Amniotic epithelial cell (primary cell): Measurements from ENCODE around the gene HAND1.

ENCODE experiments used
- DNase-seq: peaks from one replicate; pipeline ENCODE4 v3.0.0-alpha.2; 2010; ENCODE audit warnings: low read depth

The HAND1 gene

DNA sequence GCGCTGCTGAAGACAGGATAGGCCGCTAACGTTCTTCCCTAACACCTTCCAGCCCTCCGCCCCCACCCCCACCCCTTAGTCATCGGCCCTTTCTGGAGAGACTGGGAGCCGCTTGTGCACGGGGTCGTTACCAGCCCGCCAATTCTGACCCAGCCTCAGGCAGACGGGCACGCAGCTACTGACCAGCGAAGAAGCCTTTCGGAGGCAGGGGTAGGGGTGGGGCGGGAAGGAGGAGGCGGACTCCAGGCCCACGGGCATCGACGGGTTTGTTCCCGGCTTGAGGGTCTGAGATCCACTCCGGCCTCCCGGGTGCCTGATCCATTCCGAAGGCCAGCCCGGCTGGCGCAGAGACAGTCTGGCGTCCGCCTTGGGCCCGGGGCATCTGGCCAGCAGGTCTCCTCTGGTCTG is 729 bp upstream of the HAND1 start:
- no peak for DNase-seq

GRCh38 chr5:154477382-154478223 is 424 bp downstream of the HAND1 start:
- DNase-seq: no peak

DNA sequence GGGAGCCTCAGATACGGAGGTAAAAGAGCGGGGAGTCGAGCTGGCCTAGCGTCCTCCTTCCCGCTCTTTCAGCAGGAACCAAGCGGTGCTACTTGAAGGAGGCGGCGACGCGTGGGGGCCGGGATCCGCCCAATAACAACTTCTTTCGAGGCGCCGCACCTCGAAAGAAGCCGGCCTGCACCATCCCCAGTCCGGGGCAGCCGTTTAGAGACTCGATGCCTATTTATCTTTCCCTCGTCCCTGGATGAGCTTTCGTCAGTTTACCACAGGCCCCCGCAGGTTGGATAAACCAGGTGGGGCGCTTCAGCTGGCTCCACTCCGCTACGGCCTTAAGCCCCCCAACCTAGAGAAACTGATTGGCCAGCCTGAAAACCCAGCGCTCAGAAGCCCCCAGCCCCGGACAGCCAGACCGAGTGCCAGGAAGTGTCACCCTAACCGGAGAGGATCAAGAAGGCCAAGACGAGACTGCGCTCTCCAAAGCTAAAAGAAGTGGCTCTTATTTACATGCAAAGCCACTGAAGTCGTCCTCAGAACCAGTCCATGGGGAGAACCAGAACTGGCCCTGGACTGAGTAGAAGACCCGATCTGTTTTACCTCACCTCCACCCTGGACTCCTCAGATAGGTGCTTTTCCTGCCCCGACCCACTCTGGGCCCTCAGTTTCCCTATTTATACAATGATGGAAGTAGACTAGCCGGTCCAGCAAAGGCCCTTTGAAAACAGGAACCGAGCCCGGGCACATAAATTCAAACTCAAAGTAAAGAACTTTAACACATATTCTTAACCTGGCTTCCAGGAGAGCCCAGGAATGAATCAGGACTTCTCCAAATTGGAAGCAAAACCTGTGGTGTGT is 1.4 kb downstream of the HAND1 start:
- no peak for DNase-seq

GRCh38 chr5:154475591-154476353 is 2.3 kb downstream of the HAND1 start:
- no peak for DNase-seq

GRCh38 chr5:154474396-154475334 is 3.4 kb downstream of the HAND1 start:
- no peak for DNase-seq

DNA sequence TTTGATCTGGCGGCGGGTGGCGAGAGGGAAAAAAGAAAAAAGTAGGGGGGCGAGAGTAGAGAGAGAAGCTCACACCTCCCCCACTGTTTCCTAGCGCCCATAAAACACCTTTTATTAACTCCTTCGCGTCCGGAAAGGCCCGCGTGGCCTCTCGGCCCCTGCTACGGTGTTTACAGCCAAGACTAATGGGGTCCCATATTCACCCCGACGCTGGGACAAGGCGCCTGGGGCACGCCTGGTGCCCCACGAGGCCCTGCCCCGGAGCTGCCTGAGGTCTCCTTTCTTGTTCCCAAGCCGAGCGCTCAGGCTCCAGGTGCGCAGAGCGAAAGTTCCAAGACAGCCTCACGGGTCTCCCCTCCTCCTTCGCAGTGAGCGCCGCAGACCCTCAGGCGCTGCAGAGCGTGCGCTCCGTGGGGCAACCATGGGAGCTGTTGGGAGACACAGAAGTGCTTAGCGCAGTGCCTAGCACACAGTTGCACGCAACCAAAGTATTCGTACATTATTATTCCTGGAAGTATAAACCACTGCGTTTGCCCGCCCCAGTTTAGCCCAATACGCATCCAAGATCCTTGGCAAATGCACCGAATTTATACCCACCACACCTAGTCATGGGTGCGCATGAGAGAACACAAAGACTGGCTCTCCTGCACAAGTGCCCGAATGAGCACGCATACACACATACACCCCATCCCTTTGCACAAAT is 4.3 kb downstream of the HAND1 start:
- no peak for DNase-seq

DNA sequence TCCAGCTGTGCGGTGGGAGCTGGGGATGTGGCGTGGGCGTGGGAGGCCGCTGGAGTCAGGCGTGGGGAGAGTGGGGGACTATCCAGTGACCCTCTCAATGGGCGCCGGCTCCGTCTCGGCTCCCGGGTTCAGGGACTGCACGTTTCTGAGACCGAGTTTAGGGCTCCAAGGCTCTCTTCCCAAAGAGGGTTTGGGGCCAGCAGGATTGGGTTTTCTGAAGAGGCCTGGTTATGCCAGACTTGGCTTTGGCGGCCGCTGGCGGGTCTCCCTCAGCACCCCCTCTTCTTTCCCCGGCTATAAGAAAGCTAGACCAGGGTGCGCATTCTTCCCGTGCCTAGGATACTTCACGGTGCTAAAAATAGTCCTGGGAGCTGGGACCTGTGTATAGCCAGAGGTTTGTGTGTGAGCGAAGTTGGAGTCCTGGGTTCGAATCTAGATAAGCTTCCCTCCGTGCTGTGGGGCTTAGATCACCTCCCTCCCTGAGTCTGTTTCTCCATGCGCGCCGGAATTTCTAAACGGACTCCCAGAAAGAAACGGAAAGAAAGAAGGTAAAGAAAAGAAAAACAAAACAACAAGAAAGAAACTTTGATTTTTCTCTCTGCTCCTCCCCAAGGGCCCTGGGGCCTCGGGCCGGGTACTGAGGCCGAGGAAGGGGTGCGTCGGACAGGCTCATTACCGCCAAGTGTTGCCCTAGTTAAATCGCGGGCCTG is 5.0 kb downstream of the HAND1 start:
- no peak for DNase-seq

GRCh38 chr5:154470947-154471870 is 6.8 kb downstream of the HAND1 start:
- DNase-seq: peak; percentile 21

DNA sequence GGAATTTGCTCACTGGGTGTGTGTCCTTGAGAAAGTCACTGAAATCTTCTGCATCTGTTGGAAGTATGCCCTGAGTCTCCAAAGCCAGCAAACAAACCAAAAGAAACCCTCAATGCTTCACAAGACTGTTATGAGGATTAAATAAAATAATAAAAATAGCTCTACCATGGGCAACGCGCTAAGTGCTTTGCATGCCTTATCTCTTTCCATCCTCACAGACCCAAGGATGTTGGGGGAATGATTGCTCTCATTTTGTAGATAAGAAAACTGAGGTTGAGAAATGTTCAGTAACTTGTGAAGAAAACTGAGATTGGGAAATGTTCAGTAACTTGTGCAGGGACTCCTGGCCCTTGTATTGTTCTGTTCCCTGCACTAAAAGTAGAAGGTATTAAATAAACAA is 7.9 kb downstream of the HAND1 start:
- DNase-seq: peak; percentile 86

DNA sequence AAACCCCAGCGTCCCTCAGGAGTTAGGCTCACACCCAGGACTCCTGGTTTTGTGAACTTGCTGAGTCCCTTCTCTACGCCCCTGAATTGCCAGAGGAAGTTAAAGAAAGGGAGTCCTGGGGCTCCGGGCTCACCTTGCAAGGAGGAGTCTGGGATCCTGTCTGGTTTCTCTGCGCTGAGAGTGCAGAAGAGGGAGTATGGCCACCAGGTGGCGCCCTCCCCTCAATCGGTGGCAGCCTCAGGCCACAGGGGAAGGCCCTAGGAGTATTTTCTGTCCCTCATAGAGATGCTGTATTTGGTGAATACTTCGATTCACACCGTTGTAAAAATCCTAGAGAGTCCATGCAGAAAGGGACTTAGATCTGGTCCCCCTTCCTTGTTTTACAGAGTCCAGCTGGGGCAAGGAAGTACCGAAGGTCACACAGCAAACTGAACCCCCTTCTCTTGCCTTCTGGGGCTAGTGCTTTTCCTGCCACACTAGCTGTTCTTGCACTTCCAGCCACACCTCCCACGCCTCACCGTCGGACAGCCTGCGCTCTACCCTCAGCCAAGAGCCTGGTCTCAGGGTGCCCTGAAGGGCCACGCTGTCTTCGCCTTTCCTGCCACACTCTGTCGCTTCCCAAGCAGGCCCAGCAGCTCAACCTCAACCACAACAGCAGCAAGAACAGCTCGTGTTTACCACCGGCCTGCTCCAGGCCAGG is 10.2 kb downstream of the HAND1 start:
- DNase-seq: peak; percentile 51

- DNase-seq: peak; percentile 50
These were observed 11.4 kb downstream of the HAND1 start for GRCh38 chr5:154466671-154467070.

DNA sequence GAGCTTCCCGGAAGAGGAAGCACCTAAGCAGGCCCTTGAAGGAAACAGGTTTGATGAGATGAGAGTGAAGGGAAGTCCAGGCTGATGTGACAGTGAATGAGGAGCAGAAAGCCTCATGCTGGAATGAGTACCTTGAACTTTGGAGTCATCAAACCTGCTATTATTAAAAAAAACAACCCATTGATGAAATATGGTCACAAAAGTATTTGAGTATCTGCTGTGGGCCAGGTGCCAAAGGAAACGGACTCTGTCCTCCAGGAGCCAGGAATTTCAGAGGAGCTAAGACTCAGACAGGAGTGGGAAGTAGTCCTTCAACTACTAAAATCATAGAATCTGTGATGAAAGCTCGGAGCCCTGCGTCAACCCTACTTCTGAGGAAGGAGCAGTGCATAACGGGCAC is 11.9 kb downstream of the HAND1 start:
- no peak for DNase-seq

GRCh38 chr5:154465169-154465568 is 12.9 kb downstream of the HAND1 start:
- peak; percentile 88 for DNase-seq

DNA sequence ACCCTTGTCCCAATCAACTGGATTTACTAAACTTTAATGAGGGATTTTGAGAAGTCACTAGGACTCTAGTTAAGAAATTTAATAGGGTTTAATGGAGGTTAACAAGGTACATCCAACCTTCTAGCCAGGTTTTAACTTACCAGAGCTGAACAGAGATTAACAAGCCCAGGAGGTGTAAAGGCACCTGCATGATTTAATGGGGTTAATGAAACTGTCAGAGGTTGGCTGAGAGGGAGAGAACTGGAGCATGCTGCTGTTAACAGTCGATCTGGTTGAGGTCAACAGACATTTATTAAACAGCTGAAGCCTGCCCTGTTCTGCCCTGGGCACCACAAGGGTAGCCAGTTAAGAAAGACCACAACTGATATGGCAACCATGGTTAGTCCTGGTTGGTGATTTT is 13.6 kb downstream of the HAND1 start:
- no peak for DNase-seq

GRCh38 chr5:154461531-154461930 is 16.5 kb downstream of the HAND1 start:
- peak; percentile 34 for DNase-seq

DNA sequence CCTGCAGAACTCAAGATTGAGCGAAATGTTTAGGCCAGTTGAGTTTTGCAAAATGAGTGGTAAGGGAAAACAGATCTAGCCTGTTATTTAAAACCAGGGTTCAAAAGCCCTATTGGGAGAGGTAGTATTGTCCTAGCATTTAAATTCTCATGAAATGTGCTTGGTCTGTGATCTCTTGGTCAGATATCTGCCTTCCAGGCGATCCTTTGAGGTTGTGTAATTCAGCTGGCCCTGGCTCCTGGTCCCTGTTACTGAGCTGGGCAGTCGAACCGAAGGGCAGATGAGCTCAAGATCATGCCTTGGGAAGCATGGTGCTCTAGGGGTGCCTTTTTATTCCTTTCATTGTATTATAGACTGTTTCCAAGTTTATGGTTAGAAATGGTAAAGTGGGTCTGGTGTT is 17.9 kb downstream of the HAND1 start:
- peak; percentile 24 for DNase-seq

DNA sequence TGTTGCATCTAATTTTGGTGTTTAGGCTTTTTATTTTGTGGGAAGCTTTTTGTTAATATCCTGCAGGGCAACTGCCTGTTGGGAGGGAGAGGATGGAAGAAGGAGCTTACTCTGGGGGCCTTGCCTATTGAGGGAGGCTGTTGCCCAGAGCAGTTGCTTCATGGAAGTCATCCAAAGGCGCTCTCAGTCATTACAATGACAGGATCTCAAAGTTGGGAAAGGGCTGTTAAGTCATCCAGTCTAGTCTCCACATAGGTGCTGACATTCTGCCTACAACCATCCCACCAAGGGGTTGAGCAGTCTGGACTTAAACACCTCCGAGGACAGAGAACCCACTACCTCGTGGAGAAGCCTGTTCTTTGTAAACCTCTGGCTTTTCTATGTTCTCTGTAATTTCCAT is 19.0 kb downstream of the HAND1 start:
- DNase-seq: no peak

DNA sequence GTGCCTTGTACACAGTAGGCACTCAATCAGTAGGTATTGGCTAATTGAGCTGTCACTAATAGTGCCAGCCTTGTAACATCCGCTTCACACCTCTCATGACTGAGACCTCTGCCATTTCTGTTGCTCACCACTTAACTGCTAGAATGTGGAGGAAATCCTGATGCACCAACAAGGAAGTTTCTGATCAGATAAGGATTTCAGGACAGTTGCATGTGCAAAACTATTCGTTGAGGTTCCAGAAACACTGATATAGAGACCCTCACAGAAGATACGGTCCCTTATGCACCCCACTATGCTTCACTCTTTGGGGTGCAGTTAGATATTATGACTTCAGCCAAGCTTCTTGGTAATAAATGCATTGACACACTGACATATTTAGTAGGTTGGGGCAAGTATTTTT is 21.5 kb downstream of the HAND1 start:
- no peak for DNase-seq
